WTC11 (cell line): ENCODE data around the gene DPYSL4. TPM values are rescaled to one million over a fixed set of nuclear protein-coding genes. Genes with fewer than 3 reads are reported as not detected.

ENCODE experiments used
- ATAC-seq: fragments of 200-7000 bp; cut with Tn5 transposase; 2 replicates; pipeline ENCODE4 v1.10.0; 2021; ENCODE audit warnings: mild to moderate bottlenecking, moderate library complexity
- CTCF ChIA-PET: fragments of 300-600 bp; sonication (Branson Sonifier 250); formaldehyde crosslinking; loops from one replicate; lab custom pipeline; 2021; ENCODE audit warnings: antibody characterized with exemption; lab: Charles Lee
- POLR2A ChIA-PET: fragments of 350-600 bp; sonication (Branson Sonifier 250); formaldehyde crosslinking; loops from one replicate; lab custom pipeline; 2021; ENCODE audit warnings: antibody characterized with exemption; lab: Charles Lee
- DNase-seq: peaks from one replicate; pipeline ENCODE4 v3.0.0; 2021; ENCODE audit warnings: low spot score
- H3K27ac Mint-ChIP-seq: 2 replicates; pipeline ENCODE4 v1.8.0; 2021; ENCODE audit warnings: mixed read lengths
- H3K27me3 Mint-ChIP-seq: 2 replicates; pipeline ENCODE4 v1.8.0; 2021; ENCODE audit warnings: low read depth, mild to moderate bottlenecking, moderate library complexity, mixed read lengths
- H3K36me3 Mint-ChIP-seq: 2 replicates; pipeline ENCODE4 v1.8.0; 2021; ENCODE audit warnings: mixed read lengths
- H3K4me1 Mint-ChIP-seq: 2 replicates; pipeline ENCODE4 v1.8.0; 2022; ENCODE audit warnings: mixed read lengths
- H3K4me3 Mint-ChIP-seq: 2 replicates; pipeline ENCODE4 v1.8.0; 2021; ENCODE audit warnings: mild to moderate bottlenecking, moderate library complexity, mixed read lengths
- H3K9me3 Mint-ChIP-seq: 2 replicates; pipeline ENCODE4 v1.8.0; 2021; ENCODE audit warnings: mixed read lengths
- ATF6 ChIP-seq: sonication (generic); formaldehyde crosslinking; IDR thresholded peaks from 2 replicates; pipeline ENCODE4 v1.8.1; 2023; ENCODE audit warnings: mild to moderate bottlenecking, missing genetic modification reagents
- E2F5 ChIP-seq: sonication (generic); formaldehyde crosslinking; IDR thresholded peaks from 2 replicates; pipeline ENCODE4 v1.8.1; 2022; ENCODE audit warnings: mild to moderate bottlenecking, moderate library complexity, missing genetic modification reagents
- ERG ChIP-seq: fragments of 250-450 bp; sonication (Bioruptor Pico); IDR thresholded peaks from 2 replicates; pipeline ENCODE4 v1.8.0; 2021; ENCODE audit warnings: mild to moderate bottlenecking
- ETV6 ChIP-seq: sonication (generic); formaldehyde crosslinking; IDR thresholded peaks from 2 replicates; pipeline ENCODE4 v1.8.1; 2022; ENCODE audit warnings: mild to moderate bottlenecking, missing genetic modification reagents
- IRF1 ChIP-seq: sonication (generic); formaldehyde crosslinking; IDR thresholded peaks from 2 replicates; pipeline ENCODE4 v1.8.0; 2023; ENCODE audit warnings: missing genetic modification reagents
- JUN ChIP-seq: sonication (generic); formaldehyde crosslinking; IDR thresholded peaks from 2 replicates; pipeline ENCODE4 v1.8.0; 2023; ENCODE audit warnings: mild to moderate bottlenecking, missing genetic modification reagents
- MAX ChIP-seq: sonication (generic); formaldehyde crosslinking; IDR thresholded peaks from 2 replicates; pipeline ENCODE4 v1.8.0; 2022; ENCODE audit warnings: mild to moderate bottlenecking, missing genetic modification reagents
- NFE2L1 ChIP-seq: sonication (generic); formaldehyde crosslinking; IDR thresholded peaks from 2 replicates; pipeline ENCODE4 v1.8.1; 2023; ENCODE audit warnings: missing genetic modification reagents
- NR2C2 ChIP-seq: sonication (generic); formaldehyde crosslinking; IDR thresholded peaks from 2 replicates; pipeline ENCODE4 v1.8.0; 2022; ENCODE audit warnings: mild to moderate bottlenecking, missing genetic modification reagents
- PREB ChIP-seq: sonication (generic); formaldehyde crosslinking; IDR thresholded peaks from 2 replicates; pipeline ENCODE4 v1.8.1; 2022; ENCODE audit warnings: mild to moderate bottlenecking, missing genetic modification reagents, moderate library complexity, borderline replicate concordance
- PRRX2 ChIP-seq: fragments of 250-450 bp; sonication (Bioruptor Pico); IDR thresholded peaks from 2 replicates; pipeline ENCODE4 v1.8.0; 2021; ENCODE audit warnings: mild to moderate bottlenecking
- SMAD3 ChIP-seq: sonication (generic); formaldehyde crosslinking; IDR thresholded peaks from 2 replicates; pipeline ENCODE4 v1.8.0; 2022; ENCODE audit warnings: missing genetic modification reagents, mild to moderate bottlenecking, borderline replicate concordance
- TEAD1 ChIP-seq: sonication (generic); formaldehyde crosslinking; IDR thresholded peaks from 2 replicates; pipeline ENCODE4 v1.8.0; 2022; ENCODE audit warnings: mild to moderate bottlenecking, missing genetic modification reagents
- TP53 ChIP-seq: sonication (generic); formaldehyde crosslinking; IDR thresholded peaks from 2 replicates; pipeline ENCODE4 v1.8.1; 2023; ENCODE audit warnings: mild to moderate bottlenecking, missing genetic modification reagents
- USF2 ChIP-seq: sonication (generic); formaldehyde crosslinking; IDR thresholded peaks from 2 replicates; pipeline ENCODE4 v1.8.1; 2023; ENCODE audit warnings: mild to moderate bottlenecking, missing genetic modification reagents, moderate library complexity
- ZBTB21 ChIP-seq: sonication (generic); formaldehyde crosslinking; IDR thresholded peaks from 2 replicates; pipeline ENCODE4 v1.8.1; 2023; ENCODE audit warnings: mild to moderate bottlenecking, missing genetic modification reagents, borderline replicate concordance
- ZNF219 ChIP-seq: sonication (generic); formaldehyde crosslinking; IDR thresholded peaks from 2 replicates; pipeline ENCODE4 v1.8.0; 2023; ENCODE audit warnings: missing genetic modification reagents, mild to moderate bottlenecking, borderline replicate concordance
- ZNF232 ChIP-seq: sonication (generic); formaldehyde crosslinking; IDR thresholded peaks from 2 replicates; pipeline ENCODE4 v1.8.0; 2022; ENCODE audit warnings: mild to moderate bottlenecking, missing genetic modification reagents
- ZNF317 ChIP-seq: sonication (generic); formaldehyde crosslinking; IDR thresholded peaks from 2 replicates; pipeline ENCODE4 v1.8.1; 2023; ENCODE audit warnings: low read depth, mild to moderate bottlenecking, moderate library complexity, missing genetic modification reagents, borderline replicate concordance
- ZNF416 ChIP-seq: fragments of 250-450 bp; sonication (Bioruptor Pico); IDR thresholded peaks from 2 replicates; pipeline ENCODE4 v1.9.0; 2021; ENCODE audit warnings: mild to moderate bottlenecking, inconsistent platforms
- ZNF423 ChIP-seq: fragments of 250-450 bp; sonication (Bioruptor Pico); IDR thresholded peaks from 2 replicates; pipeline ENCODE4 v2.1.2; 2022; ENCODE audit warnings: mild to moderate bottlenecking, moderate library complexity
- ZNF671 ChIP-seq: fragments of 250-450 bp; sonication (Bioruptor Pico); IDR thresholded peaks from 2 replicates; pipeline ENCODE4 v1.8.0; 2021; ENCODE audit warnings: mild to moderate bottlenecking
- ZSCAN18 ChIP-seq: fragments of 250-450 bp; sonication (Bioruptor Pico); IDR thresholded peaks from 2 replicates; pipeline ENCODE4 v2.1.2; 2022; ENCODE audit warnings: mild to moderate bottlenecking, moderate library complexity
- total RNA-seq: library from RNA; stranded (reverse); gene quantifications from 3 replicates; pipeline ENCODE4 v1.2.3, GENCODE V29; 2021

DPYSL4 gene
- total RNA-seq, 1 experiment from 2014 or later, result 17.0 TPM

- TF ChIP-seq MAX, result no peak
- TF ChIP-seq NR2C2 (CRISPR knock-in tag), result no peak
- TF ChIP-seq IRF1, result no peak
- TF ChIP-seq, all 79 proteins: peak for 0
Measured at GRCh38 chr10:132164761-132165278, 21.9 kb upstream of the DPYSL4 start (continued).

GRCh38 chr10:132165416-132165980, 21.2 kb upstream of the DPYSL4 start:
- no peak overlapping the region for H3K27ac Mint-ChIP-seq
- H3K27me3 Mint-ChIP-seq, result no peaks in the 10 kb centered on the region
- H3K4me1 Mint-ChIP-seq, result peaks cover 17% of the 10 kb centered on the region
- H3K9me3 Mint-ChIP-seq, result no peaks in the 10 kb centered on the region
- ChIA-PET POLR2A (no interaction called here), CTCF (no interaction called here)
- H3K4me3 Mint-ChIP-seq, result no peak overlapping the region
- TF ChIP-seq ZNF219 (CRISPR knock-in tag), result no peak
- no peak for TF ChIP-seq ZNF423 (CRISPR knock-in tag)
- TF ChIP-seq ERG, result no peak
- TF ChIP-seq PREB (CRISPR knock-in tag), result no peak
- no peak for TF ChIP-seq ATF6 (CRISPR knock-in tag)
- TF ChIP-seq USF2, result no peak
- no peak for TF ChIP-seq ZSCAN18 (CRISPR knock-in tag)
- no peak for TF ChIP-seq TEAD1 (CRISPR knock-in tag)
- no peak for TF ChIP-seq JUN (CRISPR knock-in tag)
- TF ChIP-seq PRRX2 (CRISPR knock-in tag), result no peak
- DNase-seq (no peak), ATAC-seq (no peak)
- no peaks in the 10 kb centered on the region for H3K36me3 Mint-ChIP-seq

- Mint-ChIP-seq H3K4me3 (no peak overlapping the region), H3K27ac (no peak overlapping the region), H3K36me3 (no peaks in the 10 kb centered on the region), H3K4me1 (peaks cover 17% of the 10 kb centered on the region), H3K27me3 (no peaks in the 10 kb centered on the region), H3K9me3 (no peaks in the 10 kb centered on the region)
- CTCF ChIA-PET, result no interaction called here
- POLR2A ChIA-PET, result no interaction called here
- DNase-seq, result peak; percentile 3
- ATAC-seq, result no peak
- no peak for TF ChIP-seq ZNF416 (CRISPR knock-in tag)
- no peak for TF ChIP-seq E2F5 (CRISPR knock-in tag)
- TF ChIP-seq ERG, result no peak
- TF ChIP-seq ETV6 (CRISPR knock-in tag), result no peak
- TF ChIP-seq ZBTB21 (CRISPR knock-in tag), result no peak
- TF ChIP-seq NFE2L1 (CRISPR knock-in tag), result no peak
- no peak for TF ChIP-seq ZNF671 (CRISPR knock-in tag)
- TF ChIP-seq SMAD3, result no peak
- TF ChIP-seq ZNF232, result no peak
- TF ChIP-seq TP53 (CRISPR knock-in tag), result no peak
- no peak for TF ChIP-seq ZNF317 (CRISPR knock-in tag)
Measured at GRCh38 chr10:132166216-132166950, 20.4 kb upstream of the DPYSL4 start.
